AG04449 (cell line): ENCODE measurements around the gene TICAM2.
A peak's percentile ranks its signal among the peaks of the same experiment; 100 is the strongest.

ENCODE experiments used
- CTCF ChIA-PET: fragments of 350-600 bp; formaldehyde crosslinking; extraction: SDS; loops from one replicate; lab custom pipeline; 2021; ENCODE audit warnings: antibody characterized with exemption; lab: Yijun Ruan, JAX
- POLR2A ChIA-PET: fragments of 400-600, 350-600 bp; formaldehyde crosslinking; extraction: SDS; loops from one replicate; lab custom pipeline; 2020; ENCODE audit warnings: antibody characterized with exemption, inconsistent platforms; lab: Yijun Ruan, JAX
- DNase-seq: peaks from one replicate; pipeline ENCODE4 v3.0.0-alpha.2; 2010; ENCODE audit warnings: low read depth, low spot score
- H3K4me3 ChIP-seq: 2 replicates; pipeline ENCODE4 v1.5.1; 2011; ENCODE audit warnings: low read depth, mild to moderate bottlenecking, control low read depth, low read length
- CTCF ChIP-seq: IDR thresholded peaks from one replicate; pipeline ENCODE4 v1.5.1; 2011; ENCODE audit warnings: mild to moderate bottlenecking, moderate library complexity, low read length, control low read depth, inconsistent platforms; ENCODE audit not compliant: insufficient read depth; ENCODE audit errors: missing control alignments

TICAM2 gene

DNA sequence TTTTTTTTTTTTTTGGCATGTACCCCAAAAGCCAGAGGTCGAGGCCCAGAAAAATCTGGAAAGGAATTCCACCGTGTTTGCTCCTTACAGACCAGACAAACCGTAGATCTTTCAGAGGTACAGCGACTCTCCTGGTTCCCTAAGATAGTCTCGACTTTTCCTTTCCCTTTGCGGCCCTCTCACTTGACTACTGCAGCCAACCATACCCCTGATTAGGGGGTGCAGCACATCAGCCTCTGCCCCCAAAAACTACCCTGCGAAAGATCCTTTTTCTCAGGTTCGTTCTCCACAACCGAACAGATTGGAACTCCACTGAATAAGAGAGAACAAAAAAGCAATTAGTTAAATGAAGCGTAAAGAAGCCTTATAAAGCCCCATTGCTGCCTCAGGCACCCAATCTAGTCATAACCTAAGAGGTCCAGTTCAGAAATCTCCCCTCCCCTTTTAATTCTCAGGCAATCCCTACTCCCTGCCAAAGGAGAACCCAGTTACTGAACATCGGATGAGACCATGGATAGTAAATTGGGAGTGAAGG is 379 bp upstream of the TICAM2 start:
- ChIA-PET POLR2A (interaction anchor here (1.1 kb wide), 1 partner anchor 13 kb away, joined by 8 read pairs; no protein-coding TSS in a partner anchor), CTCF (interaction anchor here (2.2 kb wide), 1 partner anchor 13 kb away, joined by 11 read pairs; no protein-coding TSS in a partner anchor)
- no peak for TF ChIP-seq CTCF
- DNase-seq, result no peak
- H3K4me3 ChIP-seq, result peak overlapping the region; percentile 71

- POLR2A ChIA-PET, result no interaction called here
- DNase-seq, result no peak
- peak overlapping the region; percentile 71 for H3K4me3 ChIP-seq
- TF ChIP-seq CTCF, result no peak
- CTCF ChIA-PET, result interaction anchor here (1.4 to 2.2 kb wide), 2 partner anchors 15 to 289 kb away, joined by 6 to 11 read pairs; no protein-coding TSS in a partner anchor
These were observed 1.5 kb downstream of the TICAM2 start for GRCh38 chr5:115600766-115601165.

DNA sequence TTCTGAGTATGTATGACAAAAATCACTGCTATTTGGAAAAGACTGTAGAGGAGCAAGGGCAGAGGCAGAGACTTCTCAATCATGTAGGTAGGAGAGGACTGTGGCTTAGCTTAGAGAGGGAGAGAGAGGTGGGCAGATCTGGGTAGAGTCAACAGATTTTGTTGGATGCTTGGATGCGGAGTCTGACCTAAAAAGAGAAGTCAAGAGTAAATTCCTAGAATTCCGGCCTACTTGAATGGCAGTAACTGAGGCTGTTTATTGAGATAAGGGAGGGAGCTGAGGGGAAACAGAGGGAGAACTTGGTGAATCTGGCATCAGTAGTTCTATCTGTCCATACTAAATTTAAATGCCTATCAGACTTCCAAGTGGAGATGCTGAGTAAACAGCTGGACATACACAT is 2.4 kb downstream of the TICAM2 start:
- ChIA-PET POLR2A (interaction anchor here (1.2 kb wide), 1 partner anchor 55 kb away, joined by 3 read pairs; the partner anchor contains the start of gene FEM1C), CTCF (interaction anchor here (1.5 to 4.6 kb wide), 2 partner anchors 12 to 290 kb away, joined by 7 to 16 read pairs; no protein-coding TSS in a partner anchor)
- no peak for TF ChIP-seq CTCF
- no peak for DNase-seq
- no peak overlapping the region for H3K4me3 ChIP-seq

GRCh38 chr5:115599502-115599901 is 2.8 kb downstream of the TICAM2 start:
- ChIA-PET POLR2A (interaction anchor here (1.2 kb wide), 1 partner anchor 55 kb away, joined by 3 read pairs; the partner anchor contains the start of gene FEM1C), CTCF (interaction anchor here (1.5 to 4.6 kb wide), 2 partner anchors 11 to 289 kb away, joined by 7 to 16 read pairs; no protein-coding TSS in a partner anchor)
- no peak for DNase-seq
- TF ChIP-seq CTCF, result no peak
- no peak overlapping the region for H3K4me3 ChIP-seq

DNA sequence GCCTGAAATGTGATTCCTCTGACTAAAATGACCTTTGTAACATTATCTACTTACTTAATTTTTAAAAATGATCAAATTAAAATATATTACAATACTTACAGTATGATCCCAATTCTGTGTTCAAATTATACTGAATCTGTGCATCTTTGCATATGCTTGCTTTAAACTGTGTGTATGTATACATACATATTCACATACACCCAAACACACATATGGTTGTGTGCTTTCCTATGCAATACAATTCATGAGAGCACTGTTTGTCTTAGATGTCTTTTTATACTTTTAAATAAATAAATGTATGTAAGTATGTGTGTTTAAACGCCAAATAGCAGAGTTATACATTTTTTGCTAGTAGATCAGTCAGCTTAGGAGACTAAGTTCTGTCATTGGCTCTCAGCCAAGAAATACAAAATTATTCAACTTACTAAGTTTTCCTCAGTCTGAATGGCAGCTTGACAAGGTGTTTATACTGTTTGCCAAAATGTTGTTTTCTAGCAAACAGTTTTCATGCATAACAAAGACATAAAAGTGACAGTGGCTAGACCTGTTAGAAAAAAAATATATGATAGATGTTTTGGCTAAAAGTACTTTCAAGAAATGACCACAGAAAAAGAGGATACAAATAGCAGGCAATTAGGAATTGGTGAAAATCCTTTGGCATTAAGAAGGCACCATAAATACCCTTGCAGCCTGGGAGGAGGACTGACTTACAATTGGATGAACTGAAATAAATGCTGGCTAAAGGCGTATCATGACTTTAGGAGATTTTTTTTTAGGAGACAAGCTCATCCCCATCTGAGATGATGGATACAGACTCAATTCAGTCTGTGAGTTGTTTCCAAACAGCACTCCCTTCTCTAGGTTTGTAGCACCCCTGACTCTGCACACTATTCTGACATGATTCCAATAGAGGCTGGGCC is 7.9 kb downstream of the TICAM2 start:
- DNase-seq, result no peak
- ChIA-PET CTCF (interaction anchor here (0.9 to 9.2 kb wide), 2 partner anchors 9 to 288 kb away, joined by 3 to 159 read pairs; no protein-coding TSS in a partner anchor), POLR2A (interaction anchor here (0.7 to 1.1 kb wide), 2 partner anchors 29 to 228 kb away, joined by 3 read pairs; no protein-coding TSS in a partner anchor)
- no peak for TF ChIP-seq CTCF
- no peak overlapping the region for H3K4me3 ChIP-seq

GRCh38 chr5:115589043-115589442 is 13.2 kb downstream of the TICAM2 start:
- POLR2A ChIA-PET, result no interaction called here
- CTCF ChIA-PET, result interaction anchor here (0.6 to 9.2 kb wide), 12 partner anchors 9 to 282 kb away, joined by 3 to 159 read pairs (median 5); no protein-coding TSS in a partner anchor

More at GRCh38 chr5:115589043-115589442, 13.2 kb downstream of the TICAM2 start:
- DNase-seq, result no peak
- H3K4me3 ChIP-seq, result no peak overlapping the region
- TF ChIP-seq CTCF, result no peak
